ENCODE measurements around the gene PLA2G6. TPM values are rescaled to one million over a fixed set of nuclear protein-coding genes. Genes with fewer than 3 reads are reported as not detected.

Gene PLA2G6
- total and polyA plus RNA-seq, 2 experiments from 2014 or later, result 28.2 to 30.2 TPM

GRCh38 chr22:38098410-38099249 lies 83.0 kb downstream of the PLA2G6 start:
- H3K36me3 ChIP-seq (replicated peaks; ENCODE audit: insufficient read depth, low read depth), result no peaks in the 10 kb centered on the region

DNA sequence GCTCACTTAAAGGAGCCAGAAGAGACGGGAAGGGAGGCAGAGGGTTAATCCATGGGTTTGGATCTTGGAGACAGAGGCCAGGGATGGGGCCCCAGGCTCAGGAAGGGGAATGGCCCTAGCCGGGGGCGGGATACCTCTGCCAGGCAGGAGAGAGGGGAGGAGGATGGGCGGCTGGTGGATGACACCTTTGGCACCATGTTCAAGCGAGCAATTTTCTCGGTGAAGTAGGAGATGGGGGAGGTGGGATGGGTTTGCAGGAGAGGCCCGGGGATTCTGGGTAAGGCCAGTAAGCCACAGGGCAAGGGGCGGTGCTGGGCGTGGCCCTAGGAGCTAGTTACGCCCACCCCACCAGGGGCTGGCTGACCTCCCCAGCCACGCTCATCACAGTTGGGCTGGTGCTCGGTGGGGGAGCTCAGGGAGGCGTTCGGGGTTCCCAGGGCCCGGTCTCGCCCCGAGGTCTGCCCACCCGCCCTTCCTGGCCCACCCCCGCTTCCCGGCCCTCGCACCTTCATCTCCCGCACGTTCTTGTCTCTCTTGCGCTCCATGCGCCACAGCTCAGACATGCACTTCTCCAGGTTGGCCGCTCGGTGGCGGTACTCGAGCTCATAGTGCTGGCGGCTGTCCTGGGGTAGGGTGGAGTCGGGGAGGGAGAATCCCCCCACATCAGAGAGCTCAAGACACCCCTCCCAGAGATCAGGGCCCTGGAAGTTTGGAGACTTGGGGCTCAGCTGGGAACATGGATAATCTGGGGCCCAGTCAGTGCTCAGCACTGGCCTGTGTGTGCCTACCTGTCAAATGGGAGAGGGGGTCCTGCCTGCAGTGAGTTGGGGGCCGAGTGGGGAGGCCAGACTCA lies 83.8 kb downstream of the PLA2G6 start:
- H3K4me2 ChIP-seq, result no peak overlapping the region
- peak overlapping the region; percentile 93 for H3K27ac ChIP-seq
- no peaks in the 10 kb centered on the region for H3K9me2 ChIP-seq (replicated peaks; ENCODE audit: insufficient read depth)
- H3K4me3 ChIP-seq, result no peak overlapping the region
- H2AFZ ChIP-seq, result no peak overlapping the region
- DNase-seq (ENCODE audit: low spot score), result no peak
- WGBS (ENCODE audit: low lambda C conversion rate, missing lambda C conversion rate), result 27% methylated on average over 14 of the region's 32 CpGs
- H3K79me2 ChIP-seq, result no peaks in the 10 kb centered on the region
- H3K27me3 ChIP-seq, result no peaks in the 10 kb centered on the region
- no peaks in the 10 kb centered on the region for H4K20me1 ChIP-seq (ENCODE audit: insufficient read depth, poor library complexity, severe bottlenecking)
- H3K9me3 ChIP-seq (ENCODE audit: low read depth), result no peaks in the 10 kb centered on the region
- H3K36me3 ChIP-seq (replicated peaks; ENCODE audit: insufficient read depth, low read depth), result no peaks in the 10 kb centered on the region
- peaks cover 18% of the 10 kb centered on the region for H3K4me1 ChIP-seq (ENCODE audit: insufficient read depth)
- TF ChIP-seq CTCF (IDR thresholded peaks at IDR 0.05; ENCODE audit: poor library complexity) (peak; percentile 43), EZH2 (IDR thresholded peaks at IDR 0.05; ENCODE audit: borderline replicate concordance) (no peak)

More at GRCh38 chr22:38098410-38099249, 83.0 kb downstream of the PLA2G6 start:
- TF ChIP-seq EZH2phosphoT487 (IDR thresholded peaks at IDR 0.05; ENCODE audit: low read depth, severe bottlenecking, unreplicated experiment) (no peak), CTCF (IDR thresholded peaks at IDR 0.05; ENCODE audit: poor library complexity) (no peak), EZH2 (IDR thresholded peaks at IDR 0.05; ENCODE audit: borderline replicate concordance) (no peak)
- Histone ChIP-seq H3K4me1 (ENCODE audit: insufficient read depth) (peaks cover 18% of the 10 kb centered on the region), H3K27me3 (no peaks in the 10 kb centered on the region), H2AFZ (no peak overlapping the region), H3K4me2 (no peak overlapping the region), H3K9me3 (ENCODE audit: low read depth) (no peaks in the 10 kb centered on the region), H3K9me2 (replicated peaks; ENCODE audit: insufficient read depth) (no peaks in the 10 kb centered on the region), H3K27ac (peak overlapping the region; percentile 93), H4K20me1 (ENCODE audit: insufficient read depth, poor library complexity, severe bottlenecking) (no peaks in the 10 kb centered on the region), H3K4me3 (no peak overlapping the region), H3K79me2 (no peaks in the 10 kb centered on the region)
- WGBS (ENCODE audit: low lambda C conversion rate, missing lambda C conversion rate), result 56% methylated on average over 9 of the region's 9 CpGs
- peak; percentile 55 for DNase-seq (ENCODE audit: low spot score)

DNA sequence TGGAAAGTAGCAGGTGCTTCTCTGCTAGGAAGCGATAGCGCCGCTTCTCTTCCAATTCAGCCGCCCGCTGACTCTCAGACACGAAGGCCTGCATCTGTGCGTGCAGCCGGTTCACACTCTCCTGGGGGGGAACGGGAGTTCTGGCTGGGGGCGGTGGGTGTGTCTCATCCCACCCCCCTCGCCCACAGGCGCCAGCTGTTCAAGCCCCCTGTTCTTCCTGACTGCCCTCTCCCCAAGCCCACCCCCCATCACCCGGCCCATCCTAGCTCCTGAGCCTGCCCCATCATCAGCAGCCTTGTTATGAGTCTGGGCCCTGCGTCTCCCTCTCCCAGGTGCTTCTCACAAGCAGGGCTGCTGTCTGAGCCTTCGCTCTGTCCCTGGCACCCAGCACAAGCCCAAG lies 84.6 kb downstream of the PLA2G6 start:
- peaks cover 18% of the 10 kb centered on the region for H3K4me1 ChIP-seq (ENCODE audit: insufficient read depth)
- 77% methylated on average over 11 of the region's 15 CpGs for WGBS (ENCODE audit: low lambda C conversion rate, missing lambda C conversion rate)
- H3K9me3 ChIP-seq (ENCODE audit: low read depth), result no peaks in the 10 kb centered on the region
- H3K79me2 ChIP-seq, result no peaks in the 10 kb centered on the region
- no peak for DNase-seq (ENCODE audit: low spot score)
- H4K20me1 ChIP-seq (ENCODE audit: insufficient read depth, poor library complexity, severe bottlenecking), result no peaks in the 10 kb centered on the region
- no peaks in the 10 kb centered on the region for H3K36me3 ChIP-seq (replicated peaks; ENCODE audit: insufficient read depth, low read depth)
- no peak overlapping the region for H2AFZ ChIP-seq
- no peak overlapping the region for H3K4me2 ChIP-seq
- H3K27me3 ChIP-seq, result no peaks in the 10 kb centered on the region
- no peak overlapping the region for H3K27ac ChIP-seq
- no peak overlapping the region for H3K4me3 ChIP-seq
- no peaks in the 10 kb centered on the region for H3K9me2 ChIP-seq (replicated peaks; ENCODE audit: insufficient read depth)
- no peak for TF ChIP-seq CTCF (IDR thresholded peaks at IDR 0.05; ENCODE audit: poor library complexity)
- no peak for TF ChIP-seq EZH2 (IDR thresholded peaks at IDR 0.05; ENCODE audit: borderline replicate concordance)
- no peak for TF ChIP-seq EZH2phosphoT487 (IDR thresholded peaks at IDR 0.05; ENCODE audit: low read depth, severe bottlenecking, unreplicated experiment)

All from hepatocyte (in vitro differentiated cells).